Measurements from ENCODE around the gene TGFBRAP1.

Gene TGFBRAP1

DNA sequence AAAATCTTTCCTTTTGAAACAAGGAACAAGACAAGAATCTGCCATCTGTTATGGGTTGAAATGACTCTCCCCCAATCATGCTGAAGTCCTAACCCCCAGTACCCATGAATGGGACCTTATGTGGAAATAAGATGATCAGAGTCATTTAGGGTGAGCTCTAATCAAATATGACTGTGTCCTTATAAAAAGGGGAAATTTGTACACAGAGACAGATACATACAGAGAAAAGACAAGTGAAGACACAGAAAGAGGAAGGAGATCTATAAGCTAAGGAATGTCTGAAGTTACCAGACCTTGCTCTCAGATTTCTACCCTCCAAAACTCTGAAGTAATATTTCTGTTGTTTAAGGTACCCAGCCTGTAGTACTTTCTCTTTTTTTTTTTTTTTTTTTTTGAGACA, 15.7 kb downstream of the TGFBRAP1 start:
- no peak for DNase-seq

DNA sequence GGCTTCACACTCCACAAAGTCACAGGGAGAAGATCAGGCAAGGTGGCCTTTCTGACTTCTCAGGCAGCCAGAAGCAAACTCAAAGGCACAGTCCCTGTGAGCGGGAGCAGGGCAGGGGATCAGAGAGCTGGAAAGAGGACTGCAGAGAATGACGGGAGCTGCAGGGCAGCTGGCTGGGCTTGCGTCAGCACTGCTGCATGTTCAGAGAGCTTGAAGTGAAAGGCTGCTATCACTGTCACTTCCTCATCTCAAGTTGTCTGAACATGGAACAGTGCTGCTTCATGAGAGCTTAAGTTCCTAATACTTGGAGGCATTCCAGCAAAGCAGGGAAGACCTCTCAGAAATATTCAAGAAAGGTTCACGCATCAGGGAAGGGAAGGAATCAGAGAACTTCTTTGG, 20.4 kb downstream of the TGFBRAP1 start:
- DNase-seq = no peak

DNA sequence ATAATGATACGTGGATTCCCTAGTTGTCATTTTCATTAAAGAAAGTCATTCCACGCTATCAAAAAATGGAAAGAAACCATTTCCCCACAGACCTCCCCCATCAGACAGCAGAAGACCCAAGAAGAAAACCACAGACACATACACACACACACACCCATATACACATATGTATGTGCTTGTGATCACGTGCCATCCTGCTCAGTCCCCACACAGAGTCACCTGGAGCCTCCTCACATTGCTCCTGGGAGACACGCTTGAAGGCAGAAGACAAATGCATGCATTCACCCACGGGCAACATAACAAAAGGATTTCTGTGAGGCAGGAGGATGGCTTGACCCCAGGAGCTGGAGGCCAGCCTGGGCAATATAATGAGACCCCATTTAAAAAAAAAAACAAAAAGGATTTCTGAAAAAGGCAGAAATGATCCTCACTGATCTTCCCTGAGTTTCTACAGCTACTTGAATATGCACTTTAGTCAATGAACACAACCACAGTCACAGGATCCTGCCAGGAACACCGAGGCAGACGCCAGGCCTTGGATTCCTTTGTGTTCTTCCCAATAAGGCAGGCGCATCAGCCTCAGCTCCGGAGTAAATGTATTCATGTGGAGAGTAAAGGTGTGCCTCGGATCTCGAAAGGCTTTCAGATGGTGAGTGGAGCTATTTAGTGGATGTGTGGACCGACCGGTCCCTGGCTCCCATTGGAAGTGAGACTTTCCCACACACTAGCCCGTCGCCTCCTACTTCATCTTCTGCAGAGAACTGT, 21.0 kb downstream of the TGFBRAP1 start:
- DNase-seq = no peak

DNA sequence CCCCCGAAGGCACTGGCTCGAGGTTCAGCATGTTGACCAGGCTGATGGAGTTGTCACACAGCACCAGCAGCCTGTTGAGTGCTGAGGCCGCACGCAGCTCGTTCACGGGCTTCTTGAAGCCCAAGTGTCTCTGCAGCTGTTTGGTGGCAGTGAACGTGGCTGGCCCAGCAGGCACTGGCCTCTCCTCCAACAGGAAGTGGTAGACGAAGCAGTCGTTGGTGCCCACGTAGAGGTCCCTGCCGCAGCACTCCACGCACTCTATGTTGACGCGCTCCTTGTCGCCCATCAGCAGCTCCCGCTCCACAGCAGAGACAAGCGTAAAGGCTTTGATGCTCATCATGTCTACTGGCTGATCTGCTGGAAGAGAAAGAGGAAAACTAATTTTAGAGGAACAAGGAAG, 21.6 kb downstream of the TGFBRAP1 start:
- DNase-seq = no peak

DNA sequence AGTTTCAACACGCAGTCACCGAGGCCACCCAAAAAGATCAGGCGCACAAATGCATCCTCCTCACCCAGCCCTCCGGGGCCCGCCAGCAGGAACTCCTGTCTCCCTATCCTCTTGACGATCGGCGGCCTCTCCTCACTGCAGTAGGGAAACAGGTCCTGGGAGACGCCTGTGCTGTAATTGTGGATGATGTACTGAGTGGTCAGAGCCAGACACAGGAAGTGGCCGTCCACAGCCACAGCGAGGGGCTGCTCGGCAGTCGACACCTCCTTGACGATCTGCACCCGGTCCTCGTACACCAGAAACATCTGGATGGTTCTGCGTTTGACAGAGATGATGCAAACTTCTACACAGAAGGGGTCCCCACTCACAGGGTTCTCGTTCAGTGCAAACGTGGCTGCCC, 22.0 kb downstream of the TGFBRAP1 start:
- no peak for DNase-seq

DNA sequence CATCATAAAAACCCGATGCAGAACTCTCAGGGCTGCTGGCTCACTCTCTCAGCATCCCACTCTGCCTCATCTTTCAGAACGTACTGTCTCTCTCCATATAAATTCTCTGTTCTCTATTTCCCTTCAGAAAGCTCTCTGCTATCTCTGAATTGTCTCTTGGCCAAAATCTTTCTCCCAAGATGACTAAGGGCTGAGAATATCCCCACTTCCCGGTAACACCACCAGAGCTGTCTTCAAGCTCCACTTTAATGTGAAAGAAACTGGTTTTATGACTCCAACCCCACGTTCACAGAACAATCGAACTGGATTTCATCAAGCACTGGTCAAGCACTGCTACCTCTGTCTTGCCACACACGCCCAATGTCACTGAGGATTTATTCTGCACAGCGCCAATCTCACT, 22.4 kb downstream of the TGFBRAP1 start:
- DNase-seq = no peak

DNA sequence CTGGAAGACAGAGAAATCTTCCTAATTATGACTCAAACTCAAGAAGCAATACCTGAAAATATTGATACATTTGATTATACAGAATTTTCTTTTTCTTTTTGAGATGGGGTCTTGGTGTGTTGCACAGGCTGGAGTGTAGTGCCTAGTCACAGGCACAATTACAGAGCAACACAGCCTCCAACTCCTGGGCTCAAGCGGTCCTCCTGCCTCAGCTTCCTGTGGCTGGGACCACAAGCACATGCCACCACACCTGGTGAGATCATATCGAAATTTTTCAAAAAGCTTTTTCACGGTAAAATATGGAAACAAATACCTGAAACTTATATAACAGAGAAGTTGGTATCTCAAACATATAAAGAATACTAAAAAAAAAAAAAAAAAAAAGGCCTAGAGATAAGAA, 27.9 kb downstream of the TGFBRAP1 start:
- DNase-seq = no peak

DNA sequence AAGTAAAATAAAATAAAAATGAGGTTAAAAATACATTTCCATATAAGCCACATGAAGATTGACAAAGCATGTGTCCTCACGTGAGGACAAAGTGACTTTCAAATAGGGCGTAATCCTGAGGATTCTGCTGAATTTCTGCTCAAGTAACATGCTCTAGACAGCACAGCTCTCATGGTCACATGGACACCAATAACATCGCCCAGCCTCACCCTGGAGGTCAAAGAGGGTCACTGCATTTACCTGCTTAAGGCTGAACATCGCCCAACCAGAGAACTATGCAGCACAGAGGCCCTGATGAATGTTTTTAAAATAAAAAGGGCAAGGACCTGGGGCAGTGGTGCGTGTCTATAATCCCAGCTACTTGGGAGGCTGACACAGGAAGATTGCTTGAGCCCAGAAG, 30.2 kb downstream of the TGFBRAP1 start:
- no peak for DNase-seq

DNA sequence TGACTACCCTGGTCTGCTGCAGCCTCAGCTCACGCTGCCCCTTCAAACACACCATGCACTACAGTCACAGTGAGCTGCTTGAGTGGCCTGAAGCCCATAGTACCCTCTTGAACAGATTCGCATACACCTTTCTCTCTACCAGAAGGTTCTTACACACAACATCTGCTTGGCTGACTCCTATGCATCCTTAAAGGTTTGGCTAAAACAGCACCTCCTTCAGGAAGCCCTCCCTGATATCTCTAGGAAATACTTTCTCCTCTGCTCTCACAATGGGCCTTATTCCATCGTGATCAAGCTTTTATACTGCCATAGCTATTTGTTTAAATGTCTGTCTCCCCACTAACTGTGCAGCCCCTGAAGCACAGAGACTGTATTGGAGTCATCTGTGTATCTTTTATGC, 31.5 kb downstream of the TGFBRAP1 start:
- DNase-seq = no peak

DNA sequence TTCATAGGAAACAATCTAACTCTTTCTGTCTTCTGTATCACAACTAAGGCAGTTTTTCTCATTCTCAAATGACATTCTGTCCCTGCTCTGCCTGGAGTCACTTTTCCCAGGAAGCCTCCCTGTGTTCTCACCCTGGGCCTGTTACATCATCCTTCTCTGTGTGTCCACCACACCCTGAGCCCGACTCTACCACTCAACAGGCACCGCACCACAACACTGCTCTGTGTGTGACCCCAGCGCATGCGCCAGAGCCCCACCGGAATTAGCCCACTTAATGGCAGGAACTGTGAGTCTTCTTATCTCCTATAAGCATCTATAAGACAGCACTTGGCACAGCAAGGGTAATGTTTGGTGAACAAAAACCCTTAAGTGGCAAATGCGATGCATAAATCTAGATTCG, 32.3 kb downstream of the TGFBRAP1 start:
- DNase-seq = no peak

DNA sequence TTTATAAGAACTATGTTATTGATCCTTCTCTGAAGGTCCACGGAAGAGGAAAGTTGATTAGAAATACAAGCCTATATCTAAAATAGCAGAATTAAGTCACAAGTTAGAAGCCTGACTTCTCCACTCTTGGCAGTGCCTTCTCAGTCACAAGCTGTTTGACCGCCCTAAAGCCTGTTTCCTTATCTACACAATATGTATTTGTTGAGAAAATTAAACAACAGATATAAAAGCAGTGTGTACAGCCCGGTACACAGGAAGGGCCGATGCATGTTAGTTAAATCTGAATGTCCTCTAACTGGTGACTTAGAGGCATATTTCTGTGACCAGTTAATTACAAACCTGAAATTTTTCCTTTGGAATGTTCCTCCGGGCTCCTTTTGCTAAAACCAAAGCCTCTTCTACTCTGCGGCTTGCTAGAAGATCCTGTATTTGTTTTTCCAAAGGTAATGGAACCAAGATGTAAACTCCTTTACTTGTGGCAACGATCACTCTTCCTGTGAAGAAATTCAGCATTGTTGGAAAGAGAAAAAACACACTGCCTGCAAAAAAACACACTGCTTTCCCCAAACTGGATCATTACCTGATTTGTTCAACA, 33.4 kb downstream of the TGFBRAP1 start:
- DNase-seq = no peak

DNA sequence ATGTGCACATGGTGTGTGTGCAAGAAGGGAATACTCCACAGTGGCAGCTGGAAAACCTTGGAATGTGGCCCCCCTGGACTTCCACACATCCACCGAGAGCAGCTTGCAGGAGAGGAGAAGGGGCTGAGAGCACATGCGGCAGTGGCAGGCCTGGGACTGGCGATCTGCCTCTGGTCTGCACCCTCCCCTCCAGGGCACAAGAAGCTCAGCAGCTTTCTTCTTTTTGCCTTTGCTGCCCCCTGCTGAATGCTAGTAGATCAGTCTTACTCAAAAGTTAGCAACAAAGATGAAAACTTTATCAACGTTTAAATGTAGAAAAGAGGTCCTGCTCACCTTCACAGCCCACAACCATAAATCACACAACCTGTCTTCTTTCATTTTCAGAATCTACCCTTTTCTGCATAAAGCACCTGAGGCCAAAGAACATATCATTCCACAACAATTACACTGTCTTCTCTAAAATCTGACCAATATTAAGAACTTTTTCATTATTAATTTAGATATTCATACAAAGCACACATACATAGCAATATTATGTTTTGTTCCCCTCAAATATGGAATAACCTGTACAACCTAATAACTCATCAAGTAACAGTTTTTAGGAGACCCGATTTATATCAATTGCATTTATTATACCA, 34.6 kb downstream of the TGFBRAP1 start:
- no peak for DNase-seq

DNA sequence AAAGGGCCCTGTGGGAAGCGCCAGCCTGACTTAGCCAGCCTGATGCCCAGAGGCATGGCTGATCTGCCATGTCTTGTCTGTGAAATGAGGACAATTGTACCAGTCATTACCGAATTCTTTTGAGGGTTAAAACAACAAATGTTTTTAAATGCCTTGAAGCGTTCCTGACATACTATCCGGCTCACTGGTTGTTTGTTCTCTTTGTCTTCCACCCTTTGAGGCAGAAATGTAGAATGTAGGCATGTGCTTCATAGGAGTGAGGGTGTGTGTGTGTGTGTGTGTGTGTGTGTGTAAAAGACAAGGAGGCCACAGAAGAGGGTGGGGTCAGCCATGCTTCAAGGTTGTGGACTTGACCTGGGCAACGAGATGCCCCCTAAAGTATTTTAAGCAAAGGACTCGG, 35.5 kb downstream of the TGFBRAP1 start:
- DNase-seq = no peak

DNA sequence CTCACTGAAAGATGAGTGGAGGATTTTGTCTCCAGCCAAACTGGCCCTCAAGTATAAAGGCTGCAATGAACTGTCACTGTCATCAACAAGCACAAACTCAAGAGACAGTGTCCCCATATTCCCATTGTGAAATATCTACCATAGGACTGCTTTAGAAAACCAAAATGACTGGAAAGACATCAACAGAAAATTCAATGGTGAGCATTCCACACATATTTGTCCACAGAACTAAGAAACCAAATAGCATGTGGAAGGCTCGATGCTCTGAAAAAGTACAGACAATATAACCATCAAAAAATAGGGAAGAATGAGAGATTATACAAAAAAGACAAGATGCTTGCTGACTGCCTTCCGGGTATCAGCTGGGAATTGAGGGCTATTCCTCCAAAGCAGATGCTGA, 37.6 kb downstream of the TGFBRAP1 start:
- DNase-seq = no peak

DNA sequence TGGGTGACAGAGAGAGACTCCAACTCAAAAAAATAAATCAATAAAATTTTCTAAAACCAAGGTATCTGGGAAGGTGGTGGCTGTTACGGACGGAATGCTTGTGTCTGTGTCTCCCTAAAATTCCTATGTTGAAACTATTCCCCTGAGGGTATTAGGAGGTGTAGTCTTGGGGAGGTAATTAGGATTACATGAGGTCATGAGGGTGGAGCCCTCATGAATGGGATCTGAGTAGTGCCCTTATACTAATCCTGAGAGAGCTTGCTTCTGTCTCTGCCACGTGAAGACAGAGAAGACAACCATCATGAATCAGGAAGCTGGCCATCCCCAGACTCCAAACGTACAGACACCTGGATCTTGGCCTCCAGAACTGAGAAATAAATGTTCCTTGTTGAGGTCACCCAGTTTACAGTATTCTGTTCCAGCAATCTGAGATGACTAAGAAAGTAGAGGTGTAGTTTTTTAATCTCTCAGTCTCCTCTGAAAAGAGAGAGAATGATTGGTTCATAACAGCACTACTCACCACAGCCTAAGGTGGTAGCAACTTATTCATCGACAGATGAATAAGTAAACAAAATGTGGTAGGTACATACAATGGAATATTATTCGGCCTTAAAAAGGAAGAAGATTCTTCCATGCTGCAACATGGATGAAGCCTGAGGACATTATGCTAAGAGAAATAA, 38.4 kb downstream of the TGFBRAP1 start:
- no peak for DNase-seq

DNA sequence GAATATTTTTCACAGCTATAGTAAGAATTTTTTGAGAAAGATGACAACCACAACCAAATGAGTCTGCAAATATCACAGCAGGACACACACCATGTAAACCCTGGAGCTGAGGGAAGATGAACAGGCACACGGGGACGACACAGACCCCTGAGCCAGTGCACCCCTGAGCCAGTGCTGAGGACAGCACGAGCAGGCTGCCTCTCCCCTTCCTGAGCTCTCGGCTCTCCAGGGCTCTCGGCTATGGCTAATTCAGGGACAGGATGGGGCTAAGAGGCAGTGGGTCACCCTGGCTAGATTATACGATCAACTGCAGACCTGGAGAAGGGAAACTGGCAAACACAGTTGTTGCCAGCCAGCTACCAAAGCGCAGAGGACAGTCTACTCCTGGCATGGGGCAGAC, 41.4 kb downstream of the TGFBRAP1 start:
- no peak for DNase-seq

DNA sequence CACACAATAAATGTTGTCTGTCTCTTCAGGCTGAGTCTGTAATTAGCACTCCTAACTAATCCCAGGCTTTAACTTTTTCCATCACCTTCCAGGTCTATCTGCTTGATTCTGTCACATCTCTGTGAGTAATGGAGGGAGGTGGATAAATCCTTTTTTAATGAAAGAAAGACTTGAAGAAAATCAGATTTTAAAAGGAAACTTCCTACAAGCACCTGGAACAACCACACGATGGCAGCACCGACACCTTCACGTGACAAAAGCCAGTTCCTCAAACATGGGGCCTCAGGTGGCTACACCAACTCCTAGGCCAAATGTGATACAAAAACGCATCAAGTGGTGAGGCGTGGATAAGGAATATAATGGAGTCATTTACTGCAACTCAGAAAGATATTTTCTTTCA, 41.8 kb downstream of the TGFBRAP1 start:
- DNase-seq = peak in 1 of 4 experiments; percentile 8

DNA sequence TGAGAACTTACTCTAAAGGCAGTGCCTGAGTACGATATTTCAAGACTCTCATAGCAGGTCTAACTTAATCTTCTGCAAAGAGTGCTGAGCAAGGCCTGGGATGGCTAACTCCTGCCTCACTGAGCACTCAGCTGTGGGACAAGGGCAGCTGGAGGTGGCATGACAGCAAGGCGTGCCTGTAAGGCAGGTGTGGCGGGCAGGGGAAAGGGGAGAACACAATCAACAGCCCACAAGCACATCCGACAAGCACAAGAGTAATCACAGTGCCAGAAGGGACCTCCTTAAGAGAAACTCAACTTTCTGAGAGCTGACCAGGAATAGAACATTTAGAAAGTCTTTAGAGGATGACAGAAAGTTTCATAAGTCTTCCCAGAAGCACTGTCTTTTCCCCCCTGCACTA, 46.0 kb downstream of the TGFBRAP1 start:
- DNase-seq = no peak

DNA sequence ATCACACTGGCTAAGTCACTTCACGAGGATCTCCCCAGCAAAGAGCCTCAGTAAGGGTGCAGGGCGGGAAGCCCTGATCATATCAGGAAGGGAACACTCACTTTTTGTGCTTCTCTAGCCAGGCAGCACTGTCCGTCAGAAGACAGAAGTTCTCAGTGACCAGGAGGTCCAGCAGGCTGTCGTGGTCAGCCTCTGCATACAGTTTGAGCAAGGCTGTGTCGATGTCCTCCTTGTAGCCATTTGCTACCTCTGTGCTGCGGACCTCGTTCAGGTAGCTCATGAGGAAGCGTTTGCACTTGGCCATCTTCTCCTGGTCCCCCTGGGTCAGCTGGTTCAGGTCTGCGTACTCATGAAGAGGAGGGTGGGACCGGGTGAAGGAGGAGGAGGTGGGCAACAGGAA, 49.3 kb downstream of the TGFBRAP1 start:
- no peak for DNase-seq

DNA sequence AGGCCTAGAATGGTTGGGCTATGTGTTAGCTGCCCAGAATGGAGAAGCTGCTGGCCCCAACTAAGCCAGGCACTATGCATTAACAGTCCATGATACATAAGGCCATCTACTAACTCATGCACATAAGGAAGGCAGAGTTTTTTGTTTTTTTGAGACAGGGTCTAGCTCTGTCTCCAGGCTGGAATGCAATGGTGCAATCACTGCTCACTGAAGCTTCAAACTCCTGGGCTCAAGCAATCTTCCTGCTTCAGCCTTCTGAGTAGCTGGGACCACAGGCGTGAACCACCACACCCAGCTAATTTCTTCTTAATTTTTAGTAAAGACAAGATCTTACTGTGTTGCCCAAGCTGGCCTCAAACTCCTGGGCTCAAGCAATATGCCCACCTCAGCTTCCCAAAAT, 50.4 kb downstream of the TGFBRAP1 start:
- DNase-seq = no peak

DNA sequence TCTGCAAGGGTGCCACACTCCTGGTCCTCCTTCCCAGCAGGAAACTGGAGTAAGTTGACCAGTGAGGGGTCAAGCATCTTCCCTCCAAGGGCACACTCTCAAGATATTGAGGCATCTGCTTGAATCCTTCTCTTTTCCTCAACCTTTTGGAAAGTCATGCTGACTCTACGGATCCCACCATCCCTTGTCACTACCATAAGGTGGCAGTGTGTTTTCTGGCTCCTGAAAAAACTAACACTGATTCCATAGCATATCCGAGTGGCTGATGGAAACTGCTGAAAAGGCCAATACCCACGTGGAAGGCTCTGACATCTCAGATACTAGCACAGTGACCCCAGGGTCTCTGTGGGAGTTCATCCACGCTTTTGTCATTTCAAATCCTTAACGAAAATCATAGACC, 50.9 kb downstream of the TGFBRAP1 start:
- DNase-seq = no peak

DNA sequence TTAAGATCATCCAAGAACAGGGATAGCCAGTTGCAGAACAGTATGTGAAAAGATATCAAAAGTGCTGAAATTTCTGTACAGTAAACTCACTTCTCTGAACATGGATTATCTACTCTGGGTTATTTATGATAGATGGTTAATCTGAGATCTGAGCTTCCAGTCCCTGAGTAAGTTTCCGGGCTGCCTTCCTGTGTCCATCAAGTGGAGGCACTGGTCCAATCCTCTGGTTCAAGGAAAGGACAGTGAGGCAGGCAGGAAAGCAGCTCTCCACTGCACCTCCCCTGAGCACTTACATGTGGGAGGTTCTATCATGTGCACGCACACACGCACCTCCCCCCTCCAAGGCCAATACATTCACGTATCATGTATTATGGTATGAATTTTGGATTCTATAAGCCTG, 55.5 kb downstream of the TGFBRAP1 start:
- no peak for DNase-seq

DNA sequence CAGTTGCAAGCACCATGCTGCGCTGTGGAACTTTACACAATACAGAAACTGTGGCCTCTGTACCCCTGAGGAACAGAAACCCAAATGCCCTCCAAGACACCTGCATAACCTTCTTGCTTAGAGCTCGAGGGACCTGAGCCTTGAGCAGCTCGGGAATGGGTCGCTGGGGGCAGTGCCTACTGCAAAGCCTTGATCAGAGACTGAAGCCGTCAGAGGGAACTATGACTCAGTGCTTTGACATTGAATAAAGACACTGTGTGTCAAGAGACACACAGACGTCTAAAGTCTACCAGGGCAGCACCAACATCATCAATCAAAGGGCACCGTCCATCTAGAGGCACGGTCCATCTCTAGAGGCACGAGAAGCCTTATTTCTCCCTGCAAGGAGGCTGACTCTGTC, 57.4 kb downstream of the TGFBRAP1 start:
- no peak for DNase-seq

All from activated naive CD4-positive, alpha-beta T cell (primary cell).